Chondrocyte (in vitro differentiated cells): ENCODE results near the gene CNGA1. TPM values are rescaled to one million over a fixed set of nuclear protein-coding genes. Genes with fewer than 3 reads are reported as not detected.

Experiments
- DNase-seq: peaks from one replicate; pipeline ENCODE4 v3.0.0; 2021; ENCODE audit warnings: mixed read lengths, low spot score
- H3K27ac Mint-ChIP-seq: one replicate; pipeline ENCODE4 v1.8.0; 2021; ENCODE audit warnings: mild to moderate bottlenecking, moderate library complexity, mixed read lengths; ENCODE audit not compliant: unreplicated experiment
- H3K27me3 Mint-ChIP-seq: 2 replicates; pipeline ENCODE4 v1.8.0; 2021; ENCODE audit warnings: low read depth, mixed read lengths
- H3K36me3 Mint-ChIP-seq: 2 replicates; pipeline ENCODE4 v1.8.0; 2021; ENCODE audit warnings: low read depth, mixed read lengths
- H3K4me1 Mint-ChIP-seq: 2 replicates; pipeline ENCODE4 v1.8.0; 2021; ENCODE audit warnings: low read depth, mild to moderate bottlenecking, mixed read lengths
- H3K4me3 Mint-ChIP-seq: one replicate; pipeline ENCODE4 v1.8.0; 2021; ENCODE audit warnings: mild to moderate bottlenecking, moderate library complexity, mixed read lengths; ENCODE audit not compliant: unreplicated experiment
- H3K9me3 Mint-ChIP-seq: 2 replicates; pipeline ENCODE4 v1.8.0; 2021; ENCODE audit warnings: low read depth, mixed read lengths
- CTCF ChIP-seq: fragments of 200-600 bp; sonication (generic); IDR thresholded peaks from 2 replicates; pipeline ENCODE4 v1.5.0; 2021; ENCODE audit warnings: antibody characterized with exemption, mild to moderate bottlenecking, moderate library complexity
- total RNA-seq: library from RNA; stranded (reverse); gene quantifications from 3 replicates; pipeline ENCODE4 v1.2.1, GENCODE V29; 2021

CNGA1 gene
- total RNA-seq, 1 donor from 2014 or later = not detected

- DNase-seq = no peak
- Mint-ChIP-seq H3K36me3 (no peaks in the 10 kb centered on the region), H3K27ac (no peak overlapping the region), H3K27me3 (peaks cover 5% of the 10 kb centered on the region), H3K4me1 (peaks cover 8% of the 10 kb centered on the region), H3K4me3 (no peak overlapping the region), H3K9me3 (no peaks in the 10 kb centered on the region)
- no peak for TF ChIP-seq CTCF
Measured at GRCh38 chr4:48037117-48037462, 20.6 kb upstream of the CNGA1 start.

GRCh38 chr4:48035952-48036351 lies 19.5 kb upstream of the CNGA1 start:
- no peak for TF ChIP-seq CTCF
- Mint-ChIP-seq H3K4me3 (no peak overlapping the region), H3K4me1 (peaks cover 13% of the 10 kb centered on the region), H3K27me3 (no peaks in the 10 kb centered on the region), H3K36me3 (no peaks in the 10 kb centered on the region), H3K9me3 (no peaks in the 10 kb centered on the region), H3K27ac (no peak overlapping the region)
- no peak for DNase-seq

GRCh38 chr4:48033825-48034413 lies 17.4 kb upstream of the CNGA1 start:
- no peaks in the 10 kb centered on the region for H3K36me3 Mint-ChIP-seq

GRCh38 chr4:48033412-48033811 lies 16.9 kb upstream of the CNGA1 start:
- no peaks in the 10 kb centered on the region for H3K9me3 Mint-ChIP-seq
- TF ChIP-seq CTCF = no peak

More at GRCh38 chr4:48033825-48034413, 17.4 kb upstream of the CNGA1 start:
- TF ChIP-seq CTCF = peak; percentile 77
- Mint-ChIP-seq H3K9me3 (no peaks in the 10 kb centered on the region), H3K4me1 (peaks cover 15% of the 10 kb centered on the region), H3K4me3 (no peak overlapping the region), H3K27ac (no peak overlapping the region), H3K27me3 (no peaks in the 10 kb centered on the region)
- no peak for DNase-seq

GRCh38 chr4:48032721-48033120 lies 16.2 kb upstream of the CNGA1 start:
- TF ChIP-seq CTCF = no peak
- H3K4me1 Mint-ChIP-seq = peaks cover 15% of the 10 kb centered on the region
- H3K27ac Mint-ChIP-seq = no peak overlapping the region
- H3K36me3 Mint-ChIP-seq = no peaks in the 10 kb centered on the region
- H3K9me3 Mint-ChIP-seq = no peaks in the 10 kb centered on the region
- H3K4me3 Mint-ChIP-seq = no peak overlapping the region
- no peak for DNase-seq
- no peaks in the 10 kb centered on the region for H3K27me3 Mint-ChIP-seq

More at GRCh38 chr4:48033412-48033811, 16.9 kb upstream of the CNGA1 start:
- no peak overlapping the region for H3K4me3 Mint-ChIP-seq
- peaks cover 15% of the 10 kb centered on the region for H3K4me1 Mint-ChIP-seq
- DNase-seq = no peak
- no peaks in the 10 kb centered on the region for H3K36me3 Mint-ChIP-seq
- no peak overlapping the region for H3K27ac Mint-ChIP-seq
- H3K27me3 Mint-ChIP-seq = no peaks in the 10 kb centered on the region
